Activated CD8-positive, alpha-beta memory T cell treated with anti-CD3 and anti-CD28 coated beads, Interleukin-2, amount 10 ng/mL, durations not matched to agents 7 days and 5 days (primary cell): ENCODE data around the gene HMGN1. TPM values are rescaled to one million over a fixed set of nuclear protein-coding genes. Genes with fewer than 3 reads are reported as not detected.

Source experiments
- ATAC-seq: fragments of 150-1000 bp; cut with Tn5 transposase; one replicate; pipeline ENCODE4 v1.10.0; 2021; ENCODE audit warnings: moderate library complexity
- CTCF ChIA-PET: fragments of 350-600 bp; sonication (Branson Sonifier 250); formaldehyde crosslinking; loops from one replicate; lab custom pipeline; 2021; ENCODE audit warnings: antibody characterized with exemption; lab: Charles Lee
- DNase-seq: peaks from one replicate; pipeline ENCODE4 v3.0.0-alpha.2; 2020
- H3K27ac Mint-ChIP-seq: one replicate; pipeline ENCODE4 v1.8.0; 2021; ENCODE audit warnings: mild to moderate bottlenecking, mixed read lengths
- H3K27me3 Mint-ChIP-seq: one replicate; pipeline ENCODE4 v1.8.0; 2021; ENCODE audit warnings: mixed read lengths
- H3K36me3 Mint-ChIP-seq: one replicate; pipeline ENCODE4 v1.8.0; 2021; ENCODE audit warnings: mild to moderate bottlenecking, mixed read lengths
- H3K4me1 Mint-ChIP-seq: one replicate; pipeline ENCODE4 v1.8.0; 2021; ENCODE audit warnings: mixed read lengths
- H3K4me3 Mint-ChIP-seq: one replicate; pipeline ENCODE4 v1.8.0; 2021; ENCODE audit warnings: mild to moderate bottlenecking, moderate library complexity, mixed read lengths
- H3K9me3 Mint-ChIP-seq: one replicate; pipeline ENCODE4 v1.8.0; 2022; ENCODE audit warnings: low read depth, mixed read lengths
- total RNA-seq, 2 experiments: library from RNA; stranded (reverse); gene quantifications; one replicate each; pipeline ENCODE4 v1.2.3, GENCODE V29; 2021

HMGN1 gene
- total RNA-seq, 2 experiments from 2014 or later = 385 to 405 TPM

- H3K4me3 Mint-ChIP-seq = no peak overlapping the region
- CTCF ChIA-PET = no interaction called here
- DNase-seq = no peak
Observed at GRCh38 chr21:39340687-39341086, 8.2 kb downstream of the HMGN1 start.

GRCh38 chr21:39339231-39339630 lies 9.7 kb downstream of the HMGN1 start:
- no peak for ATAC-seq
- no peaks in the 10 kb centered on the region for H3K27me3 Mint-ChIP-seq
- H3K4me1 Mint-ChIP-seq = peaks cover 7% of the 10 kb centered on the region
- CTCF ChIA-PET = interaction anchor here (1.7 kb wide), 1 partner anchor 24 kb away, joined by 3 read pairs; no protein-coding TSS in a partner anchor
- no peak for DNase-seq
- H3K36me3 Mint-ChIP-seq = peaks cover 25% of the 10 kb centered on the region
- no peak overlapping the region for H3K4me3 Mint-ChIP-seq
- H3K9me3 Mint-ChIP-seq = no peaks in the 10 kb centered on the region
- H3K27ac Mint-ChIP-seq = no peak overlapping the region

More at GRCh38 chr21:39340687-39341086, 8.2 kb downstream of the HMGN1 start:
- no peaks in the 10 kb centered on the region for H3K9me3 Mint-ChIP-seq
- ATAC-seq = no peak
- H3K36me3 Mint-ChIP-seq = peaks cover 36% of the 10 kb centered on the region
- peaks cover 18% of the 10 kb centered on the region for H3K4me1 Mint-ChIP-seq
- no peaks in the 10 kb centered on the region for H3K27me3 Mint-ChIP-seq
- no peak overlapping the region for H3K27ac Mint-ChIP-seq

- no peak for DNase-seq
- no peak overlapping the region for H3K27ac Mint-ChIP-seq
- H3K4me1 Mint-ChIP-seq = no peaks in the 10 kb centered on the region
- H3K36me3 Mint-ChIP-seq = peaks cover 6% of the 10 kb centered on the region
- ATAC-seq = no peak
- no peaks in the 10 kb centered on the region for H3K27me3 Mint-ChIP-seq
- CTCF ChIA-PET = interaction anchor here (1.8 kb wide), 1 partner anchor 11 kb away, joined by 4 read pairs; no protein-coding TSS in a partner anchor
- no peak overlapping the region for H3K4me3 Mint-ChIP-seq
- no peaks in the 10 kb centered on the region for H3K9me3 Mint-ChIP-seq
Observed at GRCh38 chr21:39336457-39337008, 12.4 kb downstream of the HMGN1 start.

- Mint-ChIP-seq H3K4me1 (no peaks in the 10 kb centered on the region), H3K27me3 (no peaks in the 10 kb centered on the region), H3K9me3 (no peaks in the 10 kb centered on the region), H3K27ac (no peak overlapping the region), H3K4me3 (no peak overlapping the region), H3K36me3 (no peaks in the 10 kb centered on the region)
- ATAC-seq (no peak), DNase-seq (no peak)
- CTCF ChIA-PET = no interaction called here
Observed at GRCh38 chr21:39334611-39335010, 14.3 kb downstream of the HMGN1 start.

- no peaks in the 10 kb centered on the region for H3K9me3 Mint-ChIP-seq
- DNase-seq (no peak), ATAC-seq (no peak)
- H3K27ac Mint-ChIP-seq = no peak overlapping the region
- no peak overlapping the region for H3K4me3 Mint-ChIP-seq
- CTCF ChIA-PET = interaction anchor here (1.2 kb wide), 1 partner anchor 14 kb away, joined by 3 read pairs; no protein-coding TSS in a partner anchor
- H3K4me1 Mint-ChIP-seq = no peaks in the 10 kb centered on the region
- no peaks in the 10 kb centered on the region for H3K36me3 Mint-ChIP-seq
- H3K27me3 Mint-ChIP-seq = no peaks in the 10 kb centered on the region
Observed at GRCh38 chr21:39332175-39332574, 16.7 kb downstream of the HMGN1 start.

GRCh38 chr21:39330001-39330400 lies 18.9 kb downstream of the HMGN1 start:
- Mint-ChIP-seq H3K4me1 (no peaks in the 10 kb centered on the region), H3K4me3 (no peak overlapping the region), H3K27ac (no peak overlapping the region), H3K27me3 (no peaks in the 10 kb centered on the region), H3K9me3 (no peaks in the 10 kb centered on the region), H3K36me3 (no peaks in the 10 kb centered on the region)
- no peak for DNase-seq
- CTCF ChIA-PET = no interaction called here
- no peak for ATAC-seq

- H3K4me3 Mint-ChIP-seq = no peak overlapping the region
- CTCF ChIA-PET = no interaction called here
- no peak overlapping the region for H3K27ac Mint-ChIP-seq
- H3K27me3 Mint-ChIP-seq = peaks cover 2% of the 10 kb centered on the region
- no peak for ATAC-seq
- DNase-seq = peak; percentile 14
- no peaks in the 10 kb centered on the region for H3K36me3 Mint-ChIP-seq
- H3K4me1 Mint-ChIP-seq = no peaks in the 10 kb centered on the region
- no peaks in the 10 kb centered on the region for H3K9me3 Mint-ChIP-seq
Observed at GRCh38 chr21:39327727-39328126, 21.2 kb downstream of the HMGN1 start.

GRCh38 chr21:39326607-39327307 lies 22.1 kb downstream of the HMGN1 start:
- no peak overlapping the region for H3K27ac Mint-ChIP-seq
- CTCF ChIA-PET = no interaction called here
- H3K4me1 Mint-ChIP-seq = no peaks in the 10 kb centered on the region
- H3K36me3 Mint-ChIP-seq = no peaks in the 10 kb centered on the region
- no peak overlapping the region for H3K4me3 Mint-ChIP-seq
- ATAC-seq = no peak
- peaks cover 2% of the 10 kb centered on the region for H3K27me3 Mint-ChIP-seq
- DNase-seq = peak; percentile 12
- no peaks in the 10 kb centered on the region for H3K9me3 Mint-ChIP-seq

GRCh38 chr21:39325458-39325857 lies 23.4 kb downstream of the HMGN1 start:
- DNase-seq (no peak), ATAC-seq (no peak)
- CTCF ChIA-PET = no interaction called here
- H3K4me3 Mint-ChIP-seq = no peak overlapping the region
- H3K27ac Mint-ChIP-seq = no peak overlapping the region
- peaks cover 2% of the 10 kb centered on the region for H3K27me3 Mint-ChIP-seq
- H3K9me3 Mint-ChIP-seq = no peaks in the 10 kb centered on the region
- H3K36me3 Mint-ChIP-seq = no peaks in the 10 kb centered on the region
- no peaks in the 10 kb centered on the region for H3K4me1 Mint-ChIP-seq

GRCh38 chr21:39321424-39321823 lies 27.5 kb downstream of the HMGN1 start:
- Mint-ChIP-seq H3K4me3 (no peak overlapping the region), H3K27me3 (peaks cover 2% of the 10 kb centered on the region), H3K9me3 (no peaks in the 10 kb centered on the region), H3K27ac (no peak overlapping the region), H3K36me3 (no peaks in the 10 kb centered on the region), H3K4me1 (peaks cover 7% of the 10 kb centered on the region)
- no peak for ATAC-seq
- DNase-seq = no peak
- CTCF ChIA-PET = interaction anchor here (0.7 to 1.0 kb wide), 2 partner anchors 26 to 68 kb away, joined by 3 read pairs; no protein-coding TSS in a partner anchor

GRCh38 chr21:39319814-39320332 lies 29.0 kb downstream of the HMGN1 start:
- no peaks in the 10 kb centered on the region for H3K36me3 Mint-ChIP-seq
- no peak overlapping the region for H3K27ac Mint-ChIP-seq
- CTCF ChIA-PET = no interaction called here
- ATAC-seq (no peak), DNase-seq (no peak)
- H3K4me3 Mint-ChIP-seq = no peak overlapping the region
- H3K9me3 Mint-ChIP-seq = no peaks in the 10 kb centered on the region
- H3K4me1 Mint-ChIP-seq = peaks cover 16% of the 10 kb centered on the region
- H3K27me3 Mint-ChIP-seq = peaks cover 2% of the 10 kb centered on the region

- H3K36me3 Mint-ChIP-seq = no peaks in the 10 kb centered on the region
- CTCF ChIA-PET = no interaction called here
- H3K27ac Mint-ChIP-seq = no peak overlapping the region
- H3K4me1 Mint-ChIP-seq = peaks cover 21% of the 10 kb centered on the region
- ATAC-seq (no peak), DNase-seq (no peak)
- H3K4me3 Mint-ChIP-seq = no peak overlapping the region
- no peaks in the 10 kb centered on the region for H3K9me3 Mint-ChIP-seq
- no peaks in the 10 kb centered on the region for H3K27me3 Mint-ChIP-seq
Observed at GRCh38 chr21:39319251-39319756, 29.6 kb downstream of the HMGN1 start.

- Mint-ChIP-seq H3K4me3 (no peak overlapping the region), H3K4me1 (peaks cover 23% of the 10 kb centered on the region)
Observed at GRCh38 chr21:39318091-39318959, 30.6 kb downstream of the HMGN1 start.

More at GRCh38 chr21:39318091-39318959, 30.6 kb downstream of the HMGN1 start:
- no peaks in the 10 kb centered on the region for H3K36me3 Mint-ChIP-seq
- DNase-seq (no peak), ATAC-seq (no peak)
- CTCF ChIA-PET = interaction anchor here (1.0 kb wide), 1 partner anchor 78 kb away, joined by 3 read pairs; no protein-coding TSS in a partner anchor
- H3K9me3 Mint-ChIP-seq = no peaks in the 10 kb centered on the region
- H3K27me3 Mint-ChIP-seq = no peaks in the 10 kb centered on the region
- no peak overlapping the region for H3K27ac Mint-ChIP-seq
